VCaP (cell line): ENCODE data around the gene APOH.

Source experiments
- H3K27ac ChIP-seq: fragments of 450-650 bp; 2 replicates; pipeline ENCODE4 v1.5.1; 2017
- CTCF ChIP-seq: fragments of 450-650 bp; conservative IDR thresholded peaks from 2 replicates; pipeline ENCODE4 v1.5.1; 2017; ENCODE audit warnings: mild to moderate bottlenecking, moderate library complexity

The APOH gene

DNA sequence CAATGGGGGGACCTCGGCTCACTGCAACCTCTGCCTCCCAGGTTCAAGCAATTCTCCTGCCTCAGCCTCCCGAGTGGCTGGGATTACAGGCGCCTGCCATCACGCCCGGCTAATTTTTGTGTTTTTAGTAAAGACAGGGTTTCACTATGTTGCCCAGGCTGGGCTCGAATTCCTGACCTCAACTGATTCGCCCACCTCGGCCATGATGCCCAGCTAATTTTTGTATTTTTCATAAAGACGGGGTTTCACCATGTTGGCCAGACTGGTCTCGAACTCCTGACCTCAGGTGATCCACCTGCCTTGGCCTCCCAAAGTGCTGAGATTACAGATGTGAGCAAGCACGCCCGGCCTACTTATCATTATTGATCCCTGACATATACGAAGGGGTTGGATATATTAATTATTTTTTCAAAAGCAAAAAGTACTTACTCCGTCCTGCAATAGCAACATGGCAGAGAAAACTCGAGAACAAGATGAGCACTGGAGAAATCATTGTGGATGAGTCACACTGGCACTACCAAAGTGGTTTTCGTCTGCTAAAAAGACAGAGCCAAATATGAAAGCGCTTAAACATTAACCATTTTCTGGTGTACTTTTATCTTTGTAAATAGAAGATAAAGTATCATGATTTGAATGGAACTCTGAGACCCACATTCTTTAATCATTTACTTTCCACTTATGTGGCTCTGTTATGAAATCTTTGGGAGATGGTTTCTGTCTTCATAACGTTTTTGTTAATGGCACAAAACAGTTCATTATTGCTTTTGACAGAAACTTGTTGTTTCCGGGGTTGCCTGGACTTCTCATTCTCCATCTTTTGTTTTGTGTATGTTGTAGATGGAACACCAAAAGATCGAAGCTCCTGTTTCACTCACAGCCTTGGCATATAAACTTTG, at the start of gene APOH:
Gene APOH, minus strand, starts transcription at position 529 of the 896 bp plus-strand sequence. Its CDS starts 36 bp downstream, at position 493.
- TF ChIP-seq CTCF: no peak
- H3K27ac ChIP-seq: no peak within 1 kb of the TSS; the same call in 1 of the 2 replicates

GRCh38 chr17:66277191-66277590, 48.0 kb upstream of the APOH start:
- H3K27ac ChIP-seq: no peak overlapping the region
- no peak for TF ChIP-seq CTCF

GRCh38 chr17:66276328-66276937, 47.2 kb upstream of the APOH start:
- no peak for TF ChIP-seq CTCF
- H3K27ac ChIP-seq: peak overlapping the region; percentile 15; the same call in 1 of the 2 replicates

DNA sequence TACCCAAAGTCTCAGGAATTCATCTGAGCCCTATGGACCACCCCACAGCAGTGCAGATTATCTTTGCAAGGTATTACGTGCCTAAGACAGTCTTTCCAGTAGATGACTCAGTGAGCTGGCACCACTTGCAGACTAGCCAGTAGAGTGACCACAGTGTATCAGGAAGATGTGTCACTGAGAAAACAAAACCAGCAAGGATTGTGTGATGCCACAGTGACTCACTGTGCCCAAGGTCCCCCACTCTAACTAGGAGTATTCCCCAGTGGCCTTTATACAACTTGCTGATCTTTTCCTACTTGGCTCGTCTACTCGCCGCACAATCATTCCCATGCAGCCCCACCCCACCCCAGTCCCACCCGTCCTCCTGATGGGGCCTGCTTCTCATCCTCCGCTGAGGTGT, 46.4 kb upstream of the APOH start:
- peak overlapping the region; percentile 15; the same call in 1 of the 2 replicates for H3K27ac ChIP-seq
- no peak for TF ChIP-seq CTCF

- no peak for TF ChIP-seq CTCF
- H3K27ac ChIP-seq: no peak overlapping the region
Measured at GRCh38 chr17:66273586-66273848, 44.3 kb upstream of the APOH start.

DNA sequence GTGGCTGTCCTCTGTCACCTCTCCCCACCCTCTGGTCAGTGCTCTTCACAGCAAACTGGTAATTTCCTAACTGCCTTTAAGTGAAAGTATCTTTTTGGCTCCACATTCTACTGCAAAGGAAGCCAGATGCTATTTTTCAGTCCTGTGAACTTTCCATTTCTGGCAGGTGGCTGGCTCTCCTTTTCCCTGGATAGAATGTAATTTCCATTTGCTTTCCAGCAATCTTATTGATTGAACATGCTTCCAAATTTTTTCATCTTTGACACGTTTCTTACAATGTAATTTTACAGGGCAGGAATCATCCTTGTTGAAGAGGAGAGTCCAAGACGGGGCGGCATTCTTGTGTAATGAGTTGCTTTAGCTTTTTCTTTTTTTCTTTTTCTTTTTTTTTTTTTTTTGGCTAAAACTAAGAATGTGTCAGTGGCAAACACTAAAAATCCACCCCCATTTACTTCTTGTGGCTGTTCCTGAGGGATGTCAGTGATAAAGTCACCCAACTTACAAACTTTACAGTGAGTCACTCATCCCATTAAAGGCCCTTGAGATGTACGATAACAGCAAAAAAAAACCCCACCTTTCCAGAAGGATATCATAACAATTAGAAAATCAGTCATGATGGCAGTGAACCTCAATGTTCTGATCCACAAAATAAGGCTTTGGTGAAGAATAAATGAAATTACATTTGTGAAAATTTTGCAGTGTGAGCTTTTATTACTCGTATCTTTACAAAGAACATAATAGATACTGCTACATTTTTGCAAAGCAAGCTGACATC, 43.8 kb upstream of the APOH start:
- H3K27ac ChIP-seq: no peak overlapping the region
- TF ChIP-seq CTCF: no peak

DNA sequence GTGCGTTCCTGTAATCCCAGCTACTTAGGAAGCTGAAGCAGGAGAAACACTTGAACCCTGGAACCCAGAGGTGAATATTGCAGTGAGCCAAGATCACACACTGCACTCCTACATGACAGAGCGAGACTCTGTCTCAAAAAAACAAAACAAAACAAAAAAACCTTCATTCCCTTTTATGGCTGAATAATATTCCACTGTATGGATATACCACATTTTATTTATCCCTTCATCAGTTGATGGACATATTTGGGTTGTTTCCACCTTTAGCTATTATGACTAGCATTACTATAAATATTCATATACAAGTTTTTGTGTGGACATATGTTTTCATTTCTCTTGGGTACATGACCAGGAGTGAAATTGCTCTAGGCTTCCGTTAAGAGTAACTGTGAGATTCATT, 42.3 kb upstream of the APOH start:
- TF ChIP-seq CTCF: no peak
- H3K27ac ChIP-seq: no peak overlapping the region
